Endodermal cell (in vitro differentiated cells): ENCODE results near the gene CEND1. TPM values are rescaled to one million over a fixed set of nuclear protein-coding genes. Genes with fewer than 3 reads are reported as not detected.

Experiments used
- DNase-seq: peaks from one replicate; pipeline ENCODE4 v3.0.0-alpha.2; 2017
- H3K27ac ChIP-seq: 2 replicates; pipeline ENCODE4 v1.5.1; 2013; ENCODE audit warnings: mild to moderate bottlenecking, low read depth, low read length, moderate library complexity
- H3K27me3 ChIP-seq: 2 replicates; pipeline ENCODE4 v1.6.1; 2013; ENCODE audit warnings: mild to moderate bottlenecking, low read length, moderate library complexity; ENCODE audit not compliant: insufficient read depth, control insufficient read depth, poor library complexity, severe bottlenecking
- H3K36me3 ChIP-seq: 2 replicates; pipeline ENCODE4 v1.7.0; 2013; ENCODE audit warnings: mild to moderate bottlenecking, low read length, moderate library complexity; ENCODE audit not compliant: control insufficient read depth, insufficient read depth
- H3K4me1 ChIP-seq: one replicate; pipeline ENCODE4 v1.7.0; 2013; ENCODE audit warnings: low read length; ENCODE audit not compliant: control insufficient read depth, insufficient read depth
- H3K4me3 ChIP-seq: 2 replicates; pipeline ENCODE4 v1.5.1; 2013; ENCODE audit warnings: mild to moderate bottlenecking, low read length, moderate library complexity
- H3K9ac ChIP-seq: 2 replicates; pipeline ENCODE4 v1.6.1; 2013; ENCODE audit warnings: mild to moderate bottlenecking, low read length, moderate library complexity; ENCODE audit not compliant: poor library complexity, severe bottlenecking; ENCODE audit errors: extremely low read depth
- H3K9me3 ChIP-seq: 2 replicates; pipeline ENCODE4 v1.6.1; 2013; ENCODE audit warnings: mild to moderate bottlenecking, low read length, moderate library complexity; ENCODE audit not compliant: control insufficient read depth
- H3K27ac Mint-ChIP-seq: 2 replicates; pipeline ENCODE4 v1.8.0; 2020; ENCODE audit warnings: mixed read lengths
- H3K27me3 Mint-ChIP-seq: 2 replicates; pipeline ENCODE4 v1.8.0; 2021; ENCODE audit warnings: mild to moderate bottlenecking, mixed read lengths; ENCODE audit not compliant: insufficient read depth
- H3K36me3 Mint-ChIP-seq: 2 replicates; pipeline ENCODE4 v1.8.0; 2020; ENCODE audit warnings: low read depth, mixed read lengths
- H3K4me1 Mint-ChIP-seq: 2 replicates; pipeline ENCODE4 v1.8.0; 2020; ENCODE audit warnings: mixed read lengths
- H3K4me3 Mint-ChIP-seq: 2 replicates; pipeline ENCODE4 v1.8.0; 2020; ENCODE audit warnings: mild to moderate bottlenecking, moderate library complexity, mixed read lengths
- H3K9me3 Mint-ChIP-seq: 2 replicates; pipeline ENCODE4 v1.8.0; 2020; ENCODE audit warnings: mild to moderate bottlenecking, mixed read lengths
- WGBS, 2 experiments: methylation state at CpG; one replicate each; pipeline versions ENCODE4 v1.1.5 to v1.1.7; 2013; ENCODE audit warnings: missing lambda C conversion rate in 2 of 2, mixed read lengths in 1 of 2; ENCODE audit not compliant: insufficient coverage in 1 of 2, insufficient read length in 1 of 2; 5-methylcytosine and 5-hydroxymethylcytosine counted together
- total RNA-seq, 2 donors: library from RNA; stranded (reverse); fragmentation: NEBNext Ultra II Directional in 1 of 2; extraction: Animal tissue kit (Norgen Biotek cat#: 25700) in 1 of 2; gene quantifications; 2 replicates in 1 of 2; 3 replicates in 1 of 2; pipeline ENCODE4 v1.2.1, GENCODE V29; 2021
- TF ChIP-seq, protein P1 (sequence below): fragments of 200-600 bp; sonication (generic); conservative IDR thresholded peaks from 2 replicates; pipeline ENCODE4 v1.5.0; 2021; ENCODE audit warnings: antibody characterized with exemption, mild to moderate bottlenecking

Gene CEND1
- total RNA-seq, 2 donors from 2014 or later, result not detected

DNA sequence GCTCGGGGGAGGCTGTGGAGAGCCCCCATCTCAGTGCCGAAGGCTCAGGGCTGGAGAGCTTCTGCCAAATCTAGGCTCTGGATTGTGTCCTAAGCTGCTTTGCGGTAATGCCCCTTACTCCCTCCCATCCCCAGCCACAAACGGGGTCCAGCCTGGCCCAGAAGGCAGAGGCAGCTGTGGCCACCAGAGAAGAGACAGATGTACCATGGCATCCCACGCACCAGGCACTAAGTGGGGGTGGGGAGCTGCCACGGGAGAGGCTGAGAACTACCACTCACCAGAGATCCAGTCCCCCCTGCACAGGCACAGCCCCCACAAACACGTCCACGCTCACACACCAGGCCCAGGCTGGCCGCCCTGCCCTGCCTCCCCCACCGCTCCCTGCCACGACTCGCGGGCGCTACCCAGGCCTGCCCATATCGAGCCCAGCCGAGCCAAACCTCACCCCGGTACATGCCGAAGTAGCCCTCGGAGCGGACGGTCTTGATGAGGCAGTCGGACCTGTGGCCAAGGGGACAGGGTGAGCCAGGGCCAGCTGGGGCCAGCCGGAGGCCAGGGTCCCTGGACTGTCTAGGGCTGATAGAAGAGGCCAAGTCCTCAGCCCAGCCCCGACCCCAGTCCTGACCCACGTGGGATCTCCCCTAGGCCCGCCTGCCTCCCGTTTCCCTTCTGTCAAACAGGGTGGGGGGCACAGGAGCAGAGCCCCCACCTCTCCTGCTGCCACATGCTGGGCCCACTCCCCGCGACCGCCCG lies 4.3 kb upstream of the CEND1 start:
- H3K9me3 ChIP-seq, result no peaks in the 10 kb centered on the region
- Mint-ChIP-seq H3K27ac (no peak overlapping the region), H3K9me3 (no peaks in the 10 kb centered on the region), H3K4me1 (peaks cover 4% of the 10 kb centered on the region), H3K4me3 (no peak overlapping the region), H3K36me3 (peaks cover 9% of the 10 kb centered on the region), H3K27me3 (no peaks in the 10 kb centered on the region)
- H3K27me3 ChIP-seq, result no peaks in the 10 kb centered on the region
- peaks cover 4% of the 10 kb centered on the region for H3K4me1 ChIP-seq
- H3K36me3 ChIP-seq, result peaks cover 8% of the 10 kb centered on the region
- H3K9ac ChIP-seq, result no peak overlapping the region
- peak overlapping the region; percentile 24 for H3K27ac ChIP-seq
- TF ChIP-seq, protein P1, sequence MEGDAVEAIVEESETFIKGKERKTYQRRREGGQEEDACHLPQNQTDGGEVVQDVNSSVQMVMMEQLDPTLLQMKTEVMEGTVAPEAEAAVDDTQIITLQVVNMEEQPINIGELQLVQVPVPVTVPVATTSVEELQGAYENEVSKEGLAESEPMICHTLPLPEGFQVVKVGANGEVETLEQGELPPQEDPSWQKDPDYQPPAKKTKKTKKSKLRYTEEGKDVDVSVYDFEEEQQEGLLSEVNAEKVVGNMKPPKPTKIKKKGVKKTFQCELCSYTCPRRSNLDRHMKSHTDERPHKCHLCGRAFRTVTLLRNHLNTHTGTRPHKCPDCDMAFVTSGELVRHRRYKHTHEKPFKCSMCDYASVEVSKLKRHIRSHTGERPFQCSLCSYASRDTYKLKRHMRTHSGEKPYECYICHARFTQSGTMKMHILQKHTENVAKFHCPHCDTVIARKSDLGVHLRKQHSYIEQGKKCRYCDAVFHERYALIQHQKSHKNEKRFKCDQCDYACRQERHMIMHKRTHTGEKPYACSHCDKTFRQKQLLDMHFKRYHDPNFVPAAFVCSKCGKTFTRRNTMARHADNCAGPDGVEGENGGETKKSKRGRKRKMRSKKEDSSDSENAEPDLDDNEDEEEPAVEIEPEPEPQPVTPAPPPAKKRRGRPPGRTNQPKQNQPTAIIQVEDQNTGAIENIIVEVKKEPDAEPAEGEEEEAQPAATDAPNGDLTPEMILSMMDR, result no peak
- 95 to 96% methylated on average over 23 to 29 of the region's 31 CpGs for WGBS, 2 experiments
- no peak overlapping the region for H3K4me3 ChIP-seq
- no peak for DNase-seq

DNA sequence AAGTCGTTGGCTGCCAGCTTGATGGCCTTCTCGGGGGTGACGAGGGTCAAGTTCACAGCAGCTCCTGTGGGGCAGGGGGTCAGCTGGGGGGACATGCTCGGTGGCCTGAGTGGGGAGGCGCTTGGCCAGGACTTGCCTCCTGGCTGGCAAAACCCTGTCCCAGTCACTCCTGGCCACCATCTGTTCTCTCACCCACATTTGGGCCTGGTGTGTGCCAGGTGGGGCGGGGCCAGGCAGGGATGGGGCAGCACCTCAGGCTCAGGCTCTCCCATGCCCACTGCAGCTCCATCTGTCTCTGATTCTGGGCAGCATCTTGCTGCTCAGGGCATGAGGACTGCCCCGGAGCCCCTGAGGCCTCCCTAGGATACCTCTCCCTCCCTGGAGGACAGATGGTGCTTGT lies 3.7 kb upstream of the CEND1 start:
- H3K36me3 Mint-ChIP-seq, result peaks cover 9% of the 10 kb centered on the region
- H3K4me3 Mint-ChIP-seq, result no peak overlapping the region
- peaks cover 4% of the 10 kb centered on the region for H3K4me1 Mint-ChIP-seq
- TF ChIP-seq, protein P1, result no peak
- DNase-seq, result no peak
- Histone ChIP-seq H3K27me3 (no peaks in the 10 kb centered on the region), H3K27ac (peak overlapping the region; percentile 24), H3K36me3 (peaks cover 8% of the 10 kb centered on the region), H3K4me1 (peaks cover 4% of the 10 kb centered on the region), H3K9me3 (no peaks in the 10 kb centered on the region), H3K4me3 (no peak overlapping the region), H3K9ac (no peak overlapping the region)
- 91 to 100% methylated on average over 1 to 7 of the region's 7 CpGs for WGBS, 2 experiments
- H3K9me3 Mint-ChIP-seq, result no peaks in the 10 kb centered on the region
- peaks cover 3% of the 10 kb centered on the region for H3K27me3 Mint-ChIP-seq
- H3K27ac Mint-ChIP-seq, result no peak overlapping the region

DNA sequence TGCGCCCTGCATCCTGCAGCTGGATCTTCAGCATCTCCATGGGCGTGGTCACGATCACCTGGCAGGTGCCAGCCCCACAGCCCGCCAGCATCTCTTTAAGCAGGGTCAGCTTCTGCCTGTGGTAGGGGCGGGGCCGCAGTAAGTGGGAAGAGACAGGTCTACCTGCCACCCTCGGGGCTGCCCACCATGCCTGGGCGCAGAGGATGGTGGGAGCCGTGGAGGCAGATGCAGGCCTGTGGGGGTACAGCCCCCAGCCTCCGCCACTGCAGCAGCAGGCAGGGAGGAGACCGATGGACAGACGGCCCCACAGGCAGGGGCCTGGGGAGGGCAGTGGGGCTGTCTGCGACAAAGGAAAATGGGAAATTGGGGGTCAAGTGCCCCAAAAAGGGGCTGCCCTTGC lies 3.0 kb upstream of the CEND1 start:
- Histone ChIP-seq H3K4me3 (no peak overlapping the region), H3K4me1 (peaks cover 4% of the 10 kb centered on the region), H3K9me3 (no peaks in the 10 kb centered on the region), H3K27ac (no peak overlapping the region), H3K27me3 (no peaks in the 10 kb centered on the region), H3K9ac (no peak overlapping the region), H3K36me3 (peaks cover 8% of the 10 kb centered on the region)
- TF ChIP-seq, protein P1, result no peak
- Mint-ChIP-seq H3K27ac (no peak overlapping the region), H3K4me3 (no peak overlapping the region), H3K9me3 (no peaks in the 10 kb centered on the region), H3K36me3 (peaks cover 9% of the 10 kb centered on the region), H3K27me3 (peaks cover 3% of the 10 kb centered on the region), H3K4me1 (peaks cover 4% of the 10 kb centered on the region)
- 89% methylated on average over 13 of the region's 13 CpGs; no CpG with 5 or more reads in 1 of the 2 experiments for WGBS, 2 experiments
- no peak for DNase-seq
